Kidney tubule cell (primary cell): ENCODE measurements around the gene ALG9.

Experiments
- DNase-seq: peaks from one replicate; pipeline ENCODE4 v3.0.0-alpha.2; 2018; ENCODE audit warnings: low spot score

ALG9 gene

DNA sequence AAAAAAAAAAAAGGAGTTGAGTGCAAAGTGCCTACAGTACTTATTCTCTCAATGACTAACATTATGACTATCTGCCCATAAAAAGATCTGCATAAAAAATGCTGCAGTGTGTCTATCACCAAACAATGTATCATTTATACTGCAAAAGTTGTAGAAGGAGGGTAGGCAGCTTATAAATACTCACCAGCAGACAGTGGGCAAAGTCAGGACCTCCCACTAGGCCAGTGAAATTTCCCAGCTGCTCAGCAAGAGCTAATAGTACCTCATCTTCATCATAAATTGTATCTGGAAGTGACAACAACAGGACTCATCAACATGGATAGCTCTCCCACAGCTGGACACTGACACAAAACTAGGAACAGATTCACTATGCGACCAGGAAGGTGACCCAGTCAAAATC lies 106.8 kb downstream of the ALG9 start:
- DNase-seq: peak; percentile 15

DNA sequence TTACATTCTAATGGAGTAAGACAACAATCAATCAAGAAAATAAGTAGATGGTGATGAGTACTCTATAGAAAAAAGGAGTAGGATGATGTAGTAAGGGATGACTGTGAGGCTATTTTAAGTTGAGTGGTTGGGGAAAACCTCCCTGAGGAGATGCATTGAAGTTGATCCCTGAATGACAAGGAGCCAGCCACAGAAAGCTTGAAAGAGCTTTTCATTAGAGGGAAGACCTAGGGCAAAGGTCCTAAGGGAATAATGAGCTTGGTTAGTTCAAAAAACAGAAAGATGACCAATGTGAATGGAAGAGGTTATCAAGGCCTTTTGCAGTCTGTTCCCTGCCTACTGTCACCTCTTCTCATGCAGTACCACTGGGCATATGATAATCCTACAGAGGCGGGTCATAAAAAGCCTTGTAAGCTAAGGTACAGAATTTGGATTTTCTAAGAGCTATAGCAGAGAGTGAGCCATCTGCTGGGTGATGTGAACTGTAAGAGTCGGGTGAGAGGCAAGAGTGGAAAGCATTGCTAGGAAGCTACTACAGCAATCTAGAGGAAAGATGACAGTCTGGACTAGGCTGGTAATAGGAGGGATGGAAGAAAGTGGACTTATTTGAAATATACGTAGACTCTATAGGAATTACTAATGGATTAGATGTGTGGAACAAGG lies 108.3 kb downstream of the ALG9 start:
- DNase-seq: no peak

- no peak for DNase-seq
These were observed 108.9 kb downstream of the ALG9 start for GRCh38 chr11:111762526-111762925.

GRCh38 chr11:111761036-111761435 lies 110.3 kb downstream of the ALG9 start:
- DNase-seq: no peak

DNA sequence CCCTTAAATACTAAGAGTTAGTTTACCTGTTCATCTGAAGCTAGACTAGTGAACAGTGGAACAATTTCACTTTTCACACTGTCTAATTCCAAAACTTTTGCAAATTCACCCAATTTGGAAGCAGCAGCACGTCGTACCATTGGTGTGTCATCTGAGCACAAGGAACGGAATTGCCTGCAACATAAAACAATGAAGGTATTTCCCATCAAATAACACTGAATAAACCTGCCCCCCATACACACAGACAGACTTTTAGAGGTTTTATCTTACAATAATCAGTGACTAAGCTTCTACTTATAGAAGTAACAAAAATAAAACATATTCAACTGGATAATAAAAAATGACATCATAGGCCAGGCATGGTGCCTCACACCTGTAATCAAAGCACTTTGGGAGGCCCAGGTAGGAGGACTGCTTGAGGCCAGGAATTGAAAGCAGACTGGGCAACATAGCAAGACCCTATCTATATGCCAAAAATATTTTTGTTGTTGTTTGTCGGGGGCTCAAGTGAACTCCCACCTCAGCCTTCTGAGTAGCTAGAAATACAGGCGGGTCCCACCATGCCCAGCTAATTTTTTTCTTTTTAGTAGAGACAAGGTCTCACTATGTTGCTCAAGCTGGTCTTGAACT lies 111.5 kb downstream of the ALG9 start:
- DNase-seq: no peak

GRCh38 chr11:111759376-111759775 lies 112.0 kb downstream of the ALG9 start:
- no peak for DNase-seq

GRCh38 chr11:111756097-111756496 lies 115.3 kb downstream of the ALG9 start:
- DNase-seq: no peak

DNA sequence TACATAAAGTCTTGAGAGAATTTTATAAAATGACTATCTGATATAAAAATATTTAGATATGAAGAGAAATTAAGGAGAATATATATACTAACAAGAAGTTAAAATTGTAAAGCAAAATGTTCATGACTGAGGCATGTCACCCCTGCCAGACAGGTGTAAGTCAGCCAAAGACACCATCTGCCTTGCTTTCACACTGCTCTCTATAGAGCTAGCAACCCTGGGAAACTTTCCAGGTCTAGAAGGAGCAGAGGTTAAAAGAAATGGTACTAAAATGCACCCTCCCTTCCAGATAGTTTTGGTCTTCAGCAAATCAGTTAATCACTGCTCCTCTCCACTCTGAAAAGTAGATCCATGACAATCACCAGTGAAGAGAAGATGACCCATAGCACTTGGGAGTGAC lies 121.7 kb downstream of the ALG9 start:
- no peak for DNase-seq

DNA sequence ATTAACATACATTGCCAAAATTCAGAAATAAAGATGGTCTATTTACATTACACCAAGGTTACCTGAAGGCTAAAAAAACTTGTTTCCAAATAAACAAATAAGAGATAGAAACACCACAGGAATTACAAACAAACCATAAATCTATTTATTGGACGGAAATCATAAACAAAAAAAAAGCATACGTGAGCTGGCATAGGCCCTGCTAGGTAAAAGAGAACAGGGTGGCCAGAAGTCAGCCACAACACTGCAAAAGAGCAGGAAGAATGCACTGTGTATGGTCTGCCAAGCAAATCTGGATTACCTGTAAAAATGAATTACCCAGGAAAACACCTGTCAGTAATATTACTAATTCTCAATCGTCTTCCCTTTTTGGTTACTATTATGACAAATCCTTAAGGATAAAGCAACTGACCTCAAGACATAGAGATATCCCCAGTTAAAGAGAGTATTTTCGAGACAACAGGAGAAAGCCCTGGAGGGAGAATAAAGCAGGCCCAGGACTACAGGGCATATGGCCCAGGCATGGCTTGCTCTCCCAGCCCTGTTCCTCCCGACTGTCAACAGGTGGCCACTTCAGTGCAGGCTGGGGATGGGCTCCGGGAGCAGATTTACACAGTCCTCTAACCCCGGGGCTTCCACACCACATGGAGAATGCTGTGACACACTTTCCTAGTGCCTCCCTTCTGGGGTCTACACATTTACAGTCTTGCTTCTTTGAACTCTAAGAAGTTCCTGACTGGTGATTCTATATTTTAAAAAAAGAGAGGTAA lies 123.2 kb downstream of the ALG9 start:
- no peak for DNase-seq

DNA sequence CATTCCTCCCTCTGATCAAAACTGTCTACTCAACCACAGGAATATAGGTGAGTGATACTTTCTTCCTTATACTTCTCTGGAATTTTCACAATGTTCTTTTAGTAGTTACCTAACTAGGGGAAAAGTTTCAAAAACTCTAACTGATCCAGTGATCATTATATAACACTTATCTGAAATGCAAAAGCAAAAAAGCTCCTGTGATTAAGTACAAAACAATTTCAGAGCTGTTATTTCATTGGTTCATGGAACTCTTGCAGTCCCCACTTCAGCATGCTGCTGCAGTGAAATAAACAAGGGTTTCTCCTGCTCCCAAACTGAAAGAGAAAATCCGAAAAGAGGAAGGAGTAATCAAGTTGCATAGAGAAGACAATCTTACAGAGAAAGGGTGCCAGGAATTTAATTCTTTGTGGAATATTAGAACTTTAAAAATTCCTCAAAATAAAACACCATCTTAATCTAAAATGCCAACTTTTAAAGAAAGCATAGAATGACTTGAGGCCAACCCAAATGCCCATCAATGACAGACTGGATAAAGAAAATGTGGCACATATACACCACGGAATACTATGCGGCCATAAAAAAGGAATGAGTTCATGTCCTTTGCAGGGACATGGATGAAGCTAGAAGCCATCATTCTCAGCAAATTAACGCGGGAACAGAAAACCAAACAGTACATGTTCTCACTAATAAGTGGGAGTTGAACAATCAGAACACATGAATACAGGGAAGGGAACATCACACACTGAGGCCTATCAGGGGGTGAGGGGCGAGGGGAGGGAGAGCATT lies 125.5 kb downstream of the ALG9 start:
- DNase-seq: peak; percentile 47

DNA sequence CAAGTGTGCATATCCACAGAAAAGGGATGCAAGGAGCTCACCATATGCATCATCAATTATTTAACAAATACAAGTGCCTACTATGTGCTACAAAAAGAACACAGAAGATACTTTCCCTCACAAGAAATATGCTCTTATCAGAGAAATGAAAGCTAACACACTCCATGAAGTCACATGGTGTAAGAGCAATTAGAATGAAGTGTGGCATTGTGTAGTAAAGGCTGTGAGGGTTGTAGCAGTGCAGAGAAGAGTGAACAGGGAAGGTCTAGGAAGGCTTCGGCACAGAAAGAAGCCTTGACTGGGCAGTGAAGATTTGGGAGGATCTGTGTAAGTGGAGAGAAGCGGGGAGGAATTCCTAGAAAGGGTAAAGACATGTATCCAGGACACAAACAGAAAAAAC lies 127.7 kb downstream of the ALG9 start:
- DNase-seq: no peak

DNA sequence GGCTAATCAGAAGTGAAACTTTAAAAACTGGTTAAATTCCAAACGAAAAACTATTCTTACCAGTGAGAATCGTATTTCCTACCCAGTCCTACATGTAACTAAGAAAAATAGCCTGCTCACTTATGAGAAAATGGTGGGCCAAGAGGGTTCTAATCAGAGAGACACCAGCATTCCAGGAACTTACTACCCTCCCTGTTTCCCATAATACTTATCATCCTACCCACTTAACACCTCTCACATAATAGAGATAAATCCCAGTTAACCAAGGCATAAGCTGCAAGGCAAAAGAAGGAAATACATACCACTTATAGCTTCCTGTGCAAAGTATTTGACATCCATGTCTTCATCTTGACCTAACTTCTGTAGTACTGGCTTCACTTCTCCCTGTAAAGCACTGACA lies 129.6 kb downstream of the ALG9 start:
- DNase-seq: no peak

GRCh38 chr11:111739299-111739698 lies 132.1 kb downstream of the ALG9 start:
- DNase-seq: no peak

GRCh38 chr11:111737444-111738210 lies 133.8 kb downstream of the ALG9 start:
- no peak for DNase-seq

GRCh38 chr11:111736621-111737443 lies 134.5 kb downstream of the ALG9 start:
- no peak for DNase-seq
